ENCODE measurements around the gene SLC39A11. TPM values are rescaled to one million over a fixed set of nuclear protein-coding genes. Genes with fewer than 3 reads are reported as not detected.

The SLC39A11 gene
- total RNA-seq, 1 donor from 2014 or later: 21.5 TPM

DNA sequence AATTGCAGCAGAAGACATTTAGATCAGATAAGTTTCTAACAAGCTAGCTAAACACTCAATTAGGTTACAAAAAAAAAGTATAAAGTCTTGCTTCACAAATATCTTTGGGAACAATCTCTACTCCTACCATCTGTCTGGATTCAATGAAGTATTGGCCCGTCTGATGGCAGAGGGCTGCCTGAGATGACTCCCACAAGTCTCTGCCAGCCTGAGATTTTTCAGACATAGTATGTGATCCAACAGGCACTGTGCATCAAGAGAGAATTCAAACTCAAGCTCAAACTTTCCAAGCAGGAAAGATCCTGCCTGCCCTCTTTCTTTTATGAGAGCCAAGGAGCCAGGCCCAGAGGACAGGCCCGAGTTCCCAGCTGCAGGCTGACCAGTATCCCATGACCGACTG is 22.6 kb downstream of the SLC39A11 start:
- TF ChIP-seq, protein P1, sequence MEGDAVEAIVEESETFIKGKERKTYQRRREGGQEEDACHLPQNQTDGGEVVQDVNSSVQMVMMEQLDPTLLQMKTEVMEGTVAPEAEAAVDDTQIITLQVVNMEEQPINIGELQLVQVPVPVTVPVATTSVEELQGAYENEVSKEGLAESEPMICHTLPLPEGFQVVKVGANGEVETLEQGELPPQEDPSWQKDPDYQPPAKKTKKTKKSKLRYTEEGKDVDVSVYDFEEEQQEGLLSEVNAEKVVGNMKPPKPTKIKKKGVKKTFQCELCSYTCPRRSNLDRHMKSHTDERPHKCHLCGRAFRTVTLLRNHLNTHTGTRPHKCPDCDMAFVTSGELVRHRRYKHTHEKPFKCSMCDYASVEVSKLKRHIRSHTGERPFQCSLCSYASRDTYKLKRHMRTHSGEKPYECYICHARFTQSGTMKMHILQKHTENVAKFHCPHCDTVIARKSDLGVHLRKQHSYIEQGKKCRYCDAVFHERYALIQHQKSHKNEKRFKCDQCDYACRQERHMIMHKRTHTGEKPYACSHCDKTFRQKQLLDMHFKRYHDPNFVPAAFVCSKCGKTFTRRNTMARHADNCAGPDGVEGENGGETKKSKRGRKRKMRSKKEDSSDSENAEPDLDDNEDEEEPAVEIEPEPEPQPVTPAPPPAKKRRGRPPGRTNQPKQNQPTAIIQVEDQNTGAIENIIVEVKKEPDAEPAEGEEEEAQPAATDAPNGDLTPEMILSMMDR (IDR thresholded peaks at IDR 0.05; ENCODE audit: insufficient read depth, low read depth, low read length): no peak
- TF ChIP-seq EZH2 (IDR thresholded peaks at IDR 0.05; ENCODE audit: insufficient read depth, low read length): no peak
- no peak for FAIRE-seq
- H3K79me2 ChIP-seq (ENCODE audit: insufficient read depth, low read length): no peaks in the 10 kb centered on the region
- H3K9ac ChIP-seq (ENCODE audit: low read length): no peak overlapping the region
- H3K4me2 ChIP-seq (ENCODE audit: low read length): no peak overlapping the region
- Mint-ChIP-seq H3K27me3 (ENCODE audit: low read depth, unreplicated experiment) (no peaks in the 10 kb centered on the region), H3K36me3 (ENCODE audit: low read depth, unreplicated experiment) (peaks cover 16% of the 10 kb centered on the region), H3K9me3 (ENCODE audit: unreplicated experiment) (peaks cover 4% of the 10 kb centered on the region), H3K4me3 (ENCODE audit: unreplicated experiment) (no peak overlapping the region), H3K4me1 (ENCODE audit: low read depth, unreplicated experiment) (peaks cover 14% of the 10 kb centered on the region), H3K27ac (ENCODE audit: unreplicated experiment) (no peak overlapping the region)
- H4K20me1 ChIP-seq (ENCODE audit: insufficient read depth, low read length): no peaks in the 10 kb centered on the region
- H3K27me3 ChIP-seq (ENCODE audit: insufficient read depth, low read length): no peaks in the 10 kb centered on the region
- no peak overlapping the region for H2AFZ ChIP-seq (ENCODE audit: low read depth, low read length)
- H3K36me3 ChIP-seq (ENCODE audit: insufficient read depth, low read length): no peaks in the 10 kb centered on the region
- H3K27ac ChIP-seq (ENCODE audit: low read depth, low read length): no peak overlapping the region
- no peaks in the 10 kb centered on the region for H3K9me3 ChIP-seq (ENCODE audit: insufficient read depth, low read depth, low read length)
- peaks cover 19% of the 10 kb centered on the region for H3K4me1 ChIP-seq (ENCODE audit: insufficient read depth, low read length)
- H3K4me3 ChIP-seq (ENCODE audit: insufficient read depth, low read depth, low read length): no peak overlapping the region
- DNase-seq (ENCODE audit: low read depth): no peak

DNA sequence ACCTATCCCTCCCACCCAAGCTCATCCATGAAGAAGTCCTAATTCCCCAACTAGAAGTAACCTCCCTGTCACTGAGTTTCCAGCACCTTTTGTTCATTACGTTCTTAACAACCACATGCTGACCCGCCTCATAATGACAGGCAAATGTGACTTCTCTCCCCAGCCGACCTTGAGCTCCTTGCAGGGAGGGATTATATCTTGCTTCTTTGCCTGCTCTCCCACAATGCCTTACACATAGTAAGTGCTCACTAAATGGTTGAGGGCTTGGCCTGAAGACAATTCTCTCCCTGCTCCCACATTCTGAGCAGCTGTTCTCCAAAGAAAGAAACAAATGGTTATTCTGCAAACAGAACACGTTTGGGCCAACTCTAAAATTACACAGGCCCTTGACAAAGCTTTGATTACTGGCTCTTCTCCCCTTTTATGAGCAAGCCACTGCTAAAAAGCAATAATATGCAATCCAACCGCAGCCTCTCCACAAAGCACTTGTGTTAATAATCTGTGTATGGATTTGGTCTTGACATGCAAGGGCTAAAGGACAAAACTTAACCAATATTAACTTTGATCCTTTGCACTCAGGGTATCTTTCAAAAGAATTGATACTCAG is 23.2 kb downstream of the SLC39A11 start:
- Mint-ChIP-seq H3K36me3 (ENCODE audit: low read depth, unreplicated experiment) (peaks cover 16% of the 10 kb centered on the region), H3K27me3 (ENCODE audit: low read depth, unreplicated experiment) (no peaks in the 10 kb centered on the region), H3K27ac (ENCODE audit: unreplicated experiment) (no peak overlapping the region), H3K4me1 (ENCODE audit: low read depth, unreplicated experiment) (peaks cover 16% of the 10 kb centered on the region), H3K4me3 (ENCODE audit: unreplicated experiment) (no peak overlapping the region), H3K9me3 (ENCODE audit: unreplicated experiment) (peaks cover 4% of the 10 kb centered on the region)
- no peak for DNase-seq (ENCODE audit: low read depth)
- Histone ChIP-seq H3K4me2 (ENCODE audit: low read length) (no peak overlapping the region), H3K9ac (ENCODE audit: low read length) (peak overlapping the region; percentile 25), H3K79me2 (ENCODE audit: insufficient read depth, low read length) (no peaks in the 10 kb centered on the region), H3K27me3 (ENCODE audit: insufficient read depth, low read length) (no peaks in the 10 kb centered on the region), H3K9me3 (ENCODE audit: insufficient read depth, low read depth, low read length) (no peaks in the 10 kb centered on the region), H3K36me3 (ENCODE audit: insufficient read depth, low read length) (no peaks in the 10 kb centered on the region), H4K20me1 (ENCODE audit: insufficient read depth, low read length) (no peaks in the 10 kb centered on the region), H3K4me3 (ENCODE audit: insufficient read depth, low read depth, low read length) (no peak overlapping the region), H3K27ac (ENCODE audit: low read depth, low read length) (no peak overlapping the region), H3K4me1 (ENCODE audit: insufficient read depth, low read length) (peaks cover 20% of the 10 kb centered on the region), H2AFZ (ENCODE audit: low read depth, low read length) (no peak overlapping the region)
- no peak for TF ChIP-seq EZH2 (IDR thresholded peaks at IDR 0.05; ENCODE audit: insufficient read depth, low read length)
- TF ChIP-seq, protein P1 (IDR thresholded peaks at IDR 0.05; ENCODE audit: insufficient read depth, low read depth, low read length): no peak
- no peak for FAIRE-seq

Measured in astrocyte (in vitro differentiated cells and primary cell).